Measurements from ENCODE around the gene ALX4.

Gene ALX4

GRCh38 chr11:44237156-44237555, 72.8 kb downstream of the ALX4 start:
- DNase-seq: no peak

GRCh38 chr11:44236296-44236695, 73.6 kb downstream of the ALX4 start:
- no peak for DNase-seq

GRCh38 chr11:44235765-44236201, 74.2 kb downstream of the ALX4 start:
- DNase-seq: no peak

- DNase-seq: no peak
These were observed 80.3 kb downstream of the ALX4 start for GRCh38 chr11:44229624-44230023.

GRCh38 chr11:44229098-44229497, 80.8 kb downstream of the ALX4 start:
- DNase-seq: no peak

GRCh38 chr11:44228379-44228778, 81.6 kb downstream of the ALX4 start:
- DNase-seq: no peak

GRCh38 chr11:44226945-44227344, 83.0 kb downstream of the ALX4 start:
- DNase-seq: no peak

GRCh38 chr11:44226490-44226889, 83.4 kb downstream of the ALX4 start:
- no peak for DNase-seq

- DNase-seq: no peak
These were observed 85.0 kb downstream of the ALX4 start for GRCh38 chr11:44224867-44225501.

GRCh38 chr11:44223238-44223637, 86.7 kb downstream of the ALX4 start:
- DNase-seq: no peak

GRCh38 chr11:44221992-44222391, 87.9 kb downstream of the ALX4 start:
- no peak for DNase-seq

- DNase-seq: no peak
These were observed 88.5 kb downstream of the ALX4 start for GRCh38 chr11:44221456-44221855.

- DNase-seq: no peak
These were observed 89.8 kb downstream of the ALX4 start for GRCh38 chr11:44219830-44220796.

- DNase-seq: no peak
These were observed 92.5 kb downstream of the ALX4 start for GRCh38 chr11:44217432-44217831.

- no peak for DNase-seq
These were observed 96.8 kb downstream of the ALX4 start for GRCh38 chr11:44213148-44213547.

GRCh38 chr11:44212128-44212527, 97.8 kb downstream of the ALX4 start:
- DNase-seq: no peak
